Activated CD8-positive, alpha-beta memory T cell treated with anti-CD3 and anti-CD28 coated beads, Interleukin-2, amount 50 U/mL, for 24 hours (primary cell): ENCODE data around the gene CYP46A1.
"Not testable (repeated sequence)": the region's sequence is repeated elsewhere in the genome, so short reads cannot be mapped to it uniquely, and the experiment has no call there.

Source experiments
- DNase-seq: peaks from one replicate; pipeline ENCODE4 v3.0.0-alpha.2; 2020; ENCODE audit errors: extremely low read depth

The CYP46A1 gene

GRCh38 chr14:99757331-99758070 is 73.4 kb downstream of the CYP46A1 start:
- DNase-seq, result no peak

- no peak for DNase-seq
Observed at GRCh38 chr14:99758121-99758821, 74.2 kb downstream of the CYP46A1 start.

- DNase-seq, result no peak
Observed at GRCh38 chr14:99758872-99759545, 74.9 kb downstream of the CYP46A1 start.

- no peak for DNase-seq
Observed at GRCh38 chr14:99759546-99759925, 75.4 kb downstream of the CYP46A1 start.

GRCh38 chr14:99760817-99761216 is 76.7 kb downstream of the CYP46A1 start:
- DNase-seq, result no peak

GRCh38 chr14:99762911-99763310 is 78.8 kb downstream of the CYP46A1 start:
- DNase-seq, result not testable (repeated sequence)

- DNase-seq, result no peak
Observed at GRCh38 chr14:99763527-99764221, 79.6 kb downstream of the CYP46A1 start.

GRCh38 chr14:99764222-99764706 is 80.2 kb downstream of the CYP46A1 start:
- DNase-seq, result no peak

GRCh38 chr14:99768381-99768780 is 84.3 kb downstream of the CYP46A1 start:
- no peak for DNase-seq

GRCh38 chr14:99769123-99769522 is 85.0 kb downstream of the CYP46A1 start:
- DNase-seq, result no peak

GRCh38 chr14:99769799-99770198 is 85.7 kb downstream of the CYP46A1 start:
- no peak for DNase-seq

GRCh38 chr14:99772371-99773283 is 88.5 kb downstream of the CYP46A1 start:
- DNase-seq, result no peak

- DNase-seq, result no peak
Observed at GRCh38 chr14:99773521-99774497, 89.7 kb downstream of the CYP46A1 start.

GRCh38 chr14:99774556-99775307 is 90.6 kb downstream of the CYP46A1 start:
- no peak for DNase-seq

GRCh38 chr14:99775351-99775750 is 91.3 kb downstream of the CYP46A1 start:
- no peak for DNase-seq
